ENCODE data around the gene TBL1XR1. TPM values are rescaled to one million over a fixed set of nuclear protein-coding genes. Genes with fewer than 3 reads are reported as not detected.

TBL1XR1 gene
- total RNA-seq, 4 donors from 2014 or later = 58.5 to 106 (median 77.9) TPM

DNA sequence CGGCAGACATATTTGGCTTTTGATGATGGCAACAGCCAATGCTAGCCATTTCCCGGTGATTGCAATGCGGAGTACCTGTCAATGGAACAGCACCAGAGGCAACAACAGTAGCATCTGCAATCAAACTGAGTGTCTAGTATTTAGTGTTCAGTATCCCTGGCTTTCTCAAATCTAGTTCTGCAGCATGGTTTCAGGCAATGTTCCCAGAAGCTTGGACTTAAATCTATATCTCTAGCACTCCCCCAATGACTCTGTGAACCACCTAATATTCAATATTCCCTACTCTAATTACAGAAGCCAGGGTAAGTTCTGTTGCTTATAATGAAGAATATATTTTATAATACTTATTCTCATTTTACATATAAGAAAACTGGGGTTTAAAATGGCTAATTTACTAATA lies 48.2 kb downstream of the TBL1XR1 start:
- no peak for ATAC-seq (ENCODE audit: low FRiP score)
- TF ChIP-seq, protein P1, sequence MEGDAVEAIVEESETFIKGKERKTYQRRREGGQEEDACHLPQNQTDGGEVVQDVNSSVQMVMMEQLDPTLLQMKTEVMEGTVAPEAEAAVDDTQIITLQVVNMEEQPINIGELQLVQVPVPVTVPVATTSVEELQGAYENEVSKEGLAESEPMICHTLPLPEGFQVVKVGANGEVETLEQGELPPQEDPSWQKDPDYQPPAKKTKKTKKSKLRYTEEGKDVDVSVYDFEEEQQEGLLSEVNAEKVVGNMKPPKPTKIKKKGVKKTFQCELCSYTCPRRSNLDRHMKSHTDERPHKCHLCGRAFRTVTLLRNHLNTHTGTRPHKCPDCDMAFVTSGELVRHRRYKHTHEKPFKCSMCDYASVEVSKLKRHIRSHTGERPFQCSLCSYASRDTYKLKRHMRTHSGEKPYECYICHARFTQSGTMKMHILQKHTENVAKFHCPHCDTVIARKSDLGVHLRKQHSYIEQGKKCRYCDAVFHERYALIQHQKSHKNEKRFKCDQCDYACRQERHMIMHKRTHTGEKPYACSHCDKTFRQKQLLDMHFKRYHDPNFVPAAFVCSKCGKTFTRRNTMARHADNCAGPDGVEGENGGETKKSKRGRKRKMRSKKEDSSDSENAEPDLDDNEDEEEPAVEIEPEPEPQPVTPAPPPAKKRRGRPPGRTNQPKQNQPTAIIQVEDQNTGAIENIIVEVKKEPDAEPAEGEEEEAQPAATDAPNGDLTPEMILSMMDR (IDR thresholded peaks at IDR 0.05) = no peak

GRCh38 chr3:177147790-177148189 lies 49.5 kb downstream of the TBL1XR1 start:
- TF ChIP-seq, protein P1 (IDR thresholded peaks at IDR 0.05) = no peak
- ATAC-seq (ENCODE audit: low FRiP score) = no peak
- DNase-seq (ENCODE audit: low spot score) = no peak

More for the DNA sequence above, 48.2 kb downstream of the TBL1XR1 start:
- DNase-seq (ENCODE audit: low spot score) = no peak

- TF ChIP-seq, protein P1 (IDR thresholded peaks at IDR 0.05) = no peak
- DNase-seq (ENCODE audit: low spot score) (no peak), ATAC-seq (ENCODE audit: low FRiP score) (no peak)
Measured at GRCh38 chr3:177146646-177147045, 50.6 kb downstream of the TBL1XR1 start.

DNA sequence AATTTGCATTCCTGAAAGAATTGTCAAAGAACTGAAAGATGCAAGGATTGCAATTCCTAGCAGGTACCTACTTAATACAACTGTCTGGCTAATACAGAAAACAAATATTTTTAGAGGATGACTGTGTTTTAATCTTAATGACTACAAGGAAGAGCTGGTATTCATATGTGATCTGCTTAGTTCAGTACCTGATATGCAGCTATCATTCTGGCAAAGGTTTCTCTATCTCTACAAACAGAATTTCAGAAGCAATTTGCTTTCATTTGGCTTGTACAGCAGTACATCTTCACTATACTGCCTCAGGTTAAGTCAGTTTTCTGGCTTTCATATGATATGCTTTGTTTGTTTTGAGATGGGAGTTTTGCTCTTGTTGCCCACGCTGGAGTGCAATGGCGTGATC lies 51.3 kb downstream of the TBL1XR1 start:
- ATAC-seq (ENCODE audit: low FRiP score) (no peak), DNase-seq (ENCODE audit: low spot score) (no peak)
- TF ChIP-seq, protein P1 (IDR thresholded peaks at IDR 0.05) = no peak

- DNase-seq (ENCODE audit: low spot score) (no peak), ATAC-seq (ENCODE audit: low FRiP score) (no peak)
- TF ChIP-seq, protein P1 (IDR thresholded peaks at IDR 0.05) = no peak
Measured at GRCh38 chr3:177145381-177145780, 51.9 kb downstream of the TBL1XR1 start.

DNA sequence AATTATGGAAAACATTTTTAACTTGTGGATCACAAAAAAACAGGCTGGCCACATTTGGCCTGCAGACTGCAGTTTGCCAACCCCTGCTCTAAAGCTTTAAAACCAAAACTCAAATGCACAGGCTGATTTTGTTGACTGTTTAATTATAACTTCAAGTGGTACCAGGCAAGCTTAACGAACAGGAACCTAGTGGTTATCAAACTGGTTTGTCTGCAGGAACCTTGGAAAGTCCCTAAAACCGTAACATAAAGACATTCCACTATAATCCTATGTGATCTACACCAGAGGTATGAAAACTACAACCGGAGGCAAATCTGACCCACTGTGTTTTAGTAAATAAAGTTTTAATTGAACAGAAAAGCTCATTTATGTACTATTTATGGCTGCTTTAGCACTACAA lies 52.4 kb downstream of the TBL1XR1 start:
- TF ChIP-seq, protein P1 (IDR thresholded peaks at IDR 0.05) = no peak
- ATAC-seq (ENCODE audit: low FRiP score) (no peak), DNase-seq (ENCODE audit: low spot score) (no peak)

DNA sequence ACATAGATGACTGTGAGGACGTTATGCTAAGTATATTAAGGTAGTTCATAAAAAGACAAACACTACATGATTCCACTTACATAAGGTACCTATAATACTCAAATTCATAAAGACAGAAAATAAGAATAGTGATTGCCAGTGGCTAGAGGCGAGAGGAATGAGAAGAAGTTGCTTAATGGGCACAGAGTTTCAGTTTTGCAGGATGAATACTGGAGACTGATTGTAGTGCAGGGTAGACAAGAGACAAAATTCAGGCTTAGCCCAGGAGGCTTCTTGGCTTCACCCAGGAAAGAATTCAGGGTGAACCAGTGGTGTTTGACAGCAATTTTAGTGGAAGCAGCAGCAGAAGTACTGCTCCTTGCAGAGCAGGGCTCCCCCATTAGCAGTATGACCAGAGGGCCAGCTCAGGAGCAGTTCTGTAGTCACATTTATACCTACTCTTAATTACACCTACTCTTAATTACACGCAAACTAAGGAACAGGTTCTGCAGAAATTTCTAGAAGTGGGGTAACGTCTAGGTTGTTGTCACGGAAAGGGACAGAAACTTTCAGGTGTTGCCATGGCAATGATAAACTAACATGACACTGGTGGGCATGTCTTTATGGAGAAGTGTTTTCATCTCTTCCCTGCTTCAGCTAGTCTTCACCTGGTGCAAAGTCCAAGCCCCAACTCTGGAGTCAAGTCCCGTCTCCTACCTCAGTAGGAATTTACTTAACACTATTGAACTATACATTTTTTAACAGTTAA lies 55.2 kb downstream of the TBL1XR1 start:
- no peak for ATAC-seq (ENCODE audit: low FRiP score)

More for the DNA sequence above, 55.2 kb downstream of the TBL1XR1 start:
- no peak for DNase-seq (ENCODE audit: low spot score)
- TF ChIP-seq, protein P1 (IDR thresholded peaks at IDR 0.05) = no peak

All from omental fat pad (tissue), 4 donors.